Measurements from ENCODE around the gene DCAF8. TPM values are rescaled to one million over a fixed set of nuclear protein-coding genes. Genes with fewer than 3 reads are reported as not detected.
A peak's percentile ranks its signal among the peaks of the same experiment; 100 is the strongest.

The DCAF8 gene
- total and polyA plus RNA-seq, 2 donors (not counting 3 experiments of a cell fraction or from before 2014, with no cell fraction given) = 85.5 to 106 TPM

DNA sequence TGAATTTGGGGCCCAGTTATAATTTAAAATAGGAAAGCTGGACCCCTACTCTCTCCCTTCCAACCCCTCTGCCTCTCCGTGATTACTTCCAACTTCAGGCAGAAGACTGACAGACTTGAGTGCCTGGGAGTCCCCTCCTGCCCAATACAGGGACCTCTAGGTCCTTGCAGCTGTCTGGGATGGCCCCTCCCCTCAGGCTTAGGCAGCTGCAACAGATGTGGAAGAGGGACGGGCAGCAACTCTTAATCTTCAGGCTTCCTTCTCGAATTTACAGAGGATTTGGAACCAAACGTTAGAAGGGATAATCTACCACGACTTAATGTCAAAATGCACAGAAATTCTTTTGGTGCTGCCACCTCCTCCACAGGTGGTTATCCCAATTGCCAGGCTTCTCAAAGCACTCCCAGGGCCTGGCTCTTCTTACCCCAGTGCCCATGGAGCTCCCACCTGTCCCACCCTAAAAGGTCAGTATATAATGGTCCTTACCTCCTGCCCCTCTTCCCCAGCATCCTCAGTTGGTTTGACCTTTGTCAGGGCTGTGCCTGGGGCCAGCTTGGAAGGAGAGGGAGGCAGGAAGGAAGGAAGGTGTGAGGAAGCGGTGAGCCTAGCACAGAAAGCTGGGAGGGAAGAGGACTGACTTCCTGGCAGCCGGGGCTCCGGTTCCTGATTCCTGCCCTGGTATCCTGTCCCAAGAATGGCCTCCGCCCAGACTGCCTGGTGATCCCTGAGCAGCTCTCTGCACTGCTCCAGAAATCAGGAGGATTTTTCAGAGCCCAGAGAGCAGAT lies 54.4 kb downstream of the DCAF8 start:
- Histone ChIP-seq H3K27me3 (ENCODE audit: control insufficient read depth in 2 of 2, insufficient read depth in 2 of 2, low read length in 2 of 2) (no peaks in the 10 kb centered on the region), H3K9ac (replicated peaks; ENCODE audit: extremely low read depth, insufficient read depth, low read length) (no peak overlapping the region), H3K79me2 (ENCODE audit: control insufficient read depth, insufficient read depth, low read length) (peaks cover 65% of the 10 kb centered on the region), H3K4me3 (replicated peaks in 1 of 3; ENCODE audit: insufficient read depth in 1 of 3, low read depth in 1 of 3, low read length in 3 of 3) (peak overlapping the region in 1 of 3 experiments; percentile 3), H3K4me1 (ENCODE audit: control insufficient read depth, extremely low read depth, insufficient read depth, low read length) (peaks cover 46% of the 10 kb centered on the region), H4K20me1 (replicated peaks; ENCODE audit: control insufficient read depth, extremely low read depth, insufficient read depth, low read length) (no peaks in the 10 kb centered on the region), H3K27ac (ENCODE audit: insufficient read depth, low read depth, low read length) (peak overlapping the region; percentile 18), H3K9me1 (replicated peaks; ENCODE audit: control insufficient read depth, extremely low read depth, insufficient read depth, low read length) (no peaks in the 10 kb centered on the region), H2AFZ (ENCODE audit: low read depth, low read length) (no peak overlapping the region), H3K4me2 (ENCODE audit: insufficient read depth, low read length) (peak overlapping the region; percentile 77), H3K9me3 (replicated peaks; ENCODE audit: control insufficient read depth, insufficient read depth, low read length) (no peaks in the 10 kb centered on the region), H3K36me3 (ENCODE audit: control insufficient read depth in 2 of 2, extremely low read depth in 1 of 2, insufficient read depth in 2 of 2, low read length in 2 of 2) (peaks cover 18 to 22% of the 10 kb centered on the region in 2 experiments)
- ChIA-PET POLR2A (interaction anchor here (1.6 kb wide), 1 partner anchor 12 kb away, joined by 4 read pairs; no protein-coding TSS in a partner anchor), CTCF (interaction anchor here (0.7 to 13.4 kb wide), 12 partner anchors 12 to 147 kb away, joined by 3 to 183 read pairs (median 3); partner anchors contain the start of gene CASQ1)
- intact Hi-C loops (cut with micrococcal nuclease) = loop anchor here (1.0 to 5.0 kb wide), 3 partner anchors 53 to 134 kb away; partner anchors contain the start of genes COPA, NCSTN and PEX19
- peak; percentile 99 for FAIRE-seq
- TF ChIP-seq FOS (IDR thresholded peaks at IDR 0.05; ENCODE audit: borderline replicate concordance, insufficient read depth, low read length) (no peak), POLR2AphosphoS5 (IDR thresholded peaks at IDR 0.05; ENCODE audit: insufficient read depth, low read depth, low read length) (peak; percentile 54), MYC (IDR thresholded peaks at IDR 0.05; ENCODE audit: low read depth, low read length) (no peak)
- no TSS peak for BruUV-seq (replicated peaks)
- dilution Hi-C loops (cut with MboI; ENCODE audit: extremely low pct_ligation_motif_present, low sequenced_read_pairs) = no loop called here
- peak; percentile 46 for DNase-seq (ENCODE audit: low read depth, low spot score)

DNA sequence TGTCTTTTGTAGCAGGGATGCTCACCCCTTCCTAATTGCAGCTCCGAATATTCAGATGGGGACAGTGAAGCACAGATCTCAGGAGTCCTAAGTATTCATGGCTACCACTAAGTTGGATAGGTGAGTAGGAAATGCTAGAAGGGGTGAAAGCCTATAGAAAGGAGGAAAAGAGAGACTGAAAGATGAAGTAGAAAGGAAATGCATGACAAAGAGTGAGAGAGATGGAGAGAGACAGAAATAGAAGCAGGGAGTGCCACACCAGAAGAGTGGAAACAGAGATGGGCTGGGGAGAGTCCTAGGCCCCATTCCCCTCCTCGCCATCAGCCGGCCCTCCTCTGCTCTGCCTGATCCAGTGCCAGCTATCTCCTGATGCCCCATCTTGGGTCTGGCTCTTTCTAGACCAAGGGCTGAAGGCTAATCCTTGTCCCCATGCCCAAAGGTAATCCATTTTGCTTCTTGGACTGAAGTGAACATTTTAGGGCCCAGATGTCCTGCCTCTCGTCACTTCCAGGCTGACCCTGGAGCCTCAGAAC lies 55.2 kb downstream of the DCAF8 start:
- H3K9me3 ChIP-seq (replicated peaks; ENCODE audit: control insufficient read depth, insufficient read depth, low read length) = no peaks in the 10 kb centered on the region
- CTCF ChIA-PET = interaction anchor here (1.8 to 13.4 kb wide), 4 partner anchors 12 to 85 kb away, joined by 7 to 183 read pairs (median 40); no protein-coding TSS in a partner anchor
- H3K36me3 ChIP-seq (ENCODE audit: control insufficient read depth in 2 of 2, extremely low read depth in 1 of 2, insufficient read depth in 2 of 2, low read length in 2 of 2) = peaks cover 11 to 14% of the 10 kb centered on the region in 2 experiments
- no peak overlapping the region for H2AFZ ChIP-seq (ENCODE audit: low read depth, low read length)
- FAIRE-seq (no peak), DNase-seq (ENCODE audit: low read depth, low spot score) (no peak)
- peak overlapping the region; percentile 77 for H3K4me2 ChIP-seq (ENCODE audit: insufficient read depth, low read length)
- dilution Hi-C loops (cut with MboI; ENCODE audit: extremely low pct_ligation_motif_present, low sequenced_read_pairs) = no loop called here
- no peak overlapping the region for H3K9ac ChIP-seq (replicated peaks; ENCODE audit: extremely low read depth, insufficient read depth, low read length)
- H3K27ac ChIP-seq (ENCODE audit: insufficient read depth, low read depth, low read length) = peak overlapping the region; percentile 73
- H3K9me1 ChIP-seq (replicated peaks; ENCODE audit: control insufficient read depth, extremely low read depth, insufficient read depth, low read length) = no peaks in the 10 kb centered on the region
- H3K79me2 ChIP-seq (ENCODE audit: control insufficient read depth, insufficient read depth, low read length) = peaks cover 63% of the 10 kb centered on the region
- H3K4me3 ChIP-seq (replicated peaks in 1 of 3; ENCODE audit: insufficient read depth in 1 of 3, low read depth in 1 of 3, low read length in 3 of 3) = peak overlapping the region in 1 of 3 experiments; percentile 55
- peaks cover 46% of the 10 kb centered on the region for H3K4me1 ChIP-seq (ENCODE audit: control insufficient read depth, extremely low read depth, insufficient read depth, low read length)
- intact Hi-C loops (cut with micrococcal nuclease) = loop anchor here (2.0 to 5.0 kb wide), 2 partner anchors 78 to 135 kb away; partner anchors contain the start of genes COPA, NCSTN and PEX19
- BruUV-seq (replicated peaks) = no TSS peak
- POLR2A ChIA-PET = interaction anchor here (1.6 kb wide), 1 partner anchor 13 kb away, joined by 4 read pairs; no protein-coding TSS in a partner anchor
- no peaks in the 10 kb centered on the region for H4K20me1 ChIP-seq (replicated peaks; ENCODE audit: control insufficient read depth, extremely low read depth, insufficient read depth, low read length)
- H3K27me3 ChIP-seq (ENCODE audit: control insufficient read depth in 2 of 2, insufficient read depth in 2 of 2, low read length in 2 of 2) = no peaks in the 10 kb centered on the region
- TF ChIP-seq, protein P1, sequence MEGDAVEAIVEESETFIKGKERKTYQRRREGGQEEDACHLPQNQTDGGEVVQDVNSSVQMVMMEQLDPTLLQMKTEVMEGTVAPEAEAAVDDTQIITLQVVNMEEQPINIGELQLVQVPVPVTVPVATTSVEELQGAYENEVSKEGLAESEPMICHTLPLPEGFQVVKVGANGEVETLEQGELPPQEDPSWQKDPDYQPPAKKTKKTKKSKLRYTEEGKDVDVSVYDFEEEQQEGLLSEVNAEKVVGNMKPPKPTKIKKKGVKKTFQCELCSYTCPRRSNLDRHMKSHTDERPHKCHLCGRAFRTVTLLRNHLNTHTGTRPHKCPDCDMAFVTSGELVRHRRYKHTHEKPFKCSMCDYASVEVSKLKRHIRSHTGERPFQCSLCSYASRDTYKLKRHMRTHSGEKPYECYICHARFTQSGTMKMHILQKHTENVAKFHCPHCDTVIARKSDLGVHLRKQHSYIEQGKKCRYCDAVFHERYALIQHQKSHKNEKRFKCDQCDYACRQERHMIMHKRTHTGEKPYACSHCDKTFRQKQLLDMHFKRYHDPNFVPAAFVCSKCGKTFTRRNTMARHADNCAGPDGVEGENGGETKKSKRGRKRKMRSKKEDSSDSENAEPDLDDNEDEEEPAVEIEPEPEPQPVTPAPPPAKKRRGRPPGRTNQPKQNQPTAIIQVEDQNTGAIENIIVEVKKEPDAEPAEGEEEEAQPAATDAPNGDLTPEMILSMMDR (IDR thresholded peaks at IDR 0.05; ENCODE audit: extremely low read depth in 1 of 2, insufficient read depth in 1 of 2, low read depth in 1 of 2, low read length in 2 of 2) = no peak
- TF ChIP-seq FOS (IDR thresholded peaks at IDR 0.05; ENCODE audit: borderline replicate concordance, insufficient read depth, low read length) = no peak
- TF ChIP-seq, protein P2, sequence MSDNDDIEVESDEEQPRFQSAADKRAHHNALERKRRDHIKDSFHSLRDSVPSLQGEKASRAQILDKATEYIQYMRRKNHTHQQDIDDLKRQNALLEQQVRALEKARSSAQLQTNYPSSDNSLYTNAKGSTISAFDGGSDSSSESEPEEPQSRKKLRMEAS (IDR thresholded peaks at IDR 0.05; ENCODE audit: insufficient read depth, insufficient read length) = no peak
- no peak for TF ChIP-seq POLR2AphosphoS5 (IDR thresholded peaks at IDR 0.05; ENCODE audit: insufficient read depth, low read depth, low read length)
- TF ChIP-seq EZH2 (IDR thresholded peaks at IDR 0.05; ENCODE audit: borderline replicate concordance, low read depth, low read length, severe bottlenecking) = no peak
- TF ChIP-seq MYC (IDR thresholded peaks at IDR 0.05; ENCODE audit: low read depth, low read length) = no peak
- TF ChIP-seq POLR2A (IDR thresholded peaks at IDR 0.05; ENCODE audit: low read depth, low read length) = no peak
- no peak for TF ChIP-seq JUN (IDR thresholded peaks at IDR 0.05; ENCODE audit: borderline replicate concordance, insufficient read depth, insufficient read length, low read depth)
- no peak for TF ChIP-seq GATA2 (IDR thresholded peaks at IDR 0.05; ENCODE audit: insufficient read depth, insufficient read length, low read depth, low read length)

Data from endothelial cell of umbilical vein (primary cell).